Measurements from ENCODE around the gene VWA2.

Gene VWA2

DNA sequence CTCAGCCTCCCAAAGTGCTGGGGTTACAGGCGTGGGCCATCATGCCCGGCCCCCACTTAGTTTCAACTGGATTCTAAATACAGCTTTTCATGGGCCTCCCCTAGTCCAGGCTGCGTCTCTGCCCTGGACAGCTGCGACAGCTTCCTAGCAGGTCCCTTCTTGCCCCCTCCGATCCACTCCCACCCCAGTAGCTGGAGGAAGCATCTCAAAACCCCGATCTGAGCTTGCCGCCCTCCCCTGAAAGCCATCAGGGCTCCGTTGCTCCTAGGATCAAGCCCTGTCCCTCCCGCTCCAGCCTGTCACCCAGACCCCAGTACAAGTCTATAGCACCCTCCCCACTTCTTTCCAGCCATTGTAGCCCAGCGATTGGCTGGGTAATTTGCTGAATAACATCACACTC is 64.5 kb downstream of the VWA2 start:
- H3K36me3 Mint-ChIP-seq = peaks cover 15% of the 10 kb centered on the region
- no peaks in the 10 kb centered on the region for H3K27me3 Mint-ChIP-seq
- H3K4me3 Mint-ChIP-seq = peak overlapping the region; percentile 90
- H3K27ac Mint-ChIP-seq = no peak overlapping the region
- DNase-seq (ENCODE audit: low spot score in 2 of 2) (no peak), ATAC-seq (ENCODE audit: low read depth) (no peak)
- H3K4me1 Mint-ChIP-seq = peaks cover 13% of the 10 kb centered on the region
- no peaks in the 10 kb centered on the region for H3K9me3 Mint-ChIP-seq

DNA sequence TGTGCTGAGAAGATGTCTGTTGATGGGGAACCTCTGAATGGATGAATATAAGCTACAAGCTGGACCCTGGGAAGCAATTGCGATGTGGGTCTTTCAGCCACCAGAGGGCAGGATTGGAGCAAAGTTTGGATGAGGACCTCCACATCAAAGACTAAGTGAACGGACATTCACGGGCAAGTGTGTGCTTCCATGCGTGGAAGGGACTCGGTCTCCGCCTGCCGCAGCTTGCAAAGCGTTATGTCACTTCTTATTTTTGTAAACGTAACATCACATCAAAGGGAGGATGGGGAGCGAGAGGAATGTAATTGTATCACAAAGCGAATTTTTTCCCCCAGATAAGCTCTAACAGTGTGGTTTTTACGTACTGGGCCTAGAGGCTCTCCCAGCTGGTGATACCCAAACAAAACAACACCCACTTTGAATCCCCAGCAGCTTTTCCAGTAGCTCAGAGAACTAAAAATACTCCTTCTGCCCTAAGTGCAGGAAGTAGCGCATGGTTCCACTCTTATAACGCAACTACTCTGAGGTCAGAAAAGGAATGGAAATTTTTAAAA is 65.0 kb downstream of the VWA2 start:
- peak overlapping the region; percentile 58 for H3K27ac Mint-ChIP-seq
- peaks cover 13% of the 10 kb centered on the region for H3K4me1 Mint-ChIP-seq

DNA sequence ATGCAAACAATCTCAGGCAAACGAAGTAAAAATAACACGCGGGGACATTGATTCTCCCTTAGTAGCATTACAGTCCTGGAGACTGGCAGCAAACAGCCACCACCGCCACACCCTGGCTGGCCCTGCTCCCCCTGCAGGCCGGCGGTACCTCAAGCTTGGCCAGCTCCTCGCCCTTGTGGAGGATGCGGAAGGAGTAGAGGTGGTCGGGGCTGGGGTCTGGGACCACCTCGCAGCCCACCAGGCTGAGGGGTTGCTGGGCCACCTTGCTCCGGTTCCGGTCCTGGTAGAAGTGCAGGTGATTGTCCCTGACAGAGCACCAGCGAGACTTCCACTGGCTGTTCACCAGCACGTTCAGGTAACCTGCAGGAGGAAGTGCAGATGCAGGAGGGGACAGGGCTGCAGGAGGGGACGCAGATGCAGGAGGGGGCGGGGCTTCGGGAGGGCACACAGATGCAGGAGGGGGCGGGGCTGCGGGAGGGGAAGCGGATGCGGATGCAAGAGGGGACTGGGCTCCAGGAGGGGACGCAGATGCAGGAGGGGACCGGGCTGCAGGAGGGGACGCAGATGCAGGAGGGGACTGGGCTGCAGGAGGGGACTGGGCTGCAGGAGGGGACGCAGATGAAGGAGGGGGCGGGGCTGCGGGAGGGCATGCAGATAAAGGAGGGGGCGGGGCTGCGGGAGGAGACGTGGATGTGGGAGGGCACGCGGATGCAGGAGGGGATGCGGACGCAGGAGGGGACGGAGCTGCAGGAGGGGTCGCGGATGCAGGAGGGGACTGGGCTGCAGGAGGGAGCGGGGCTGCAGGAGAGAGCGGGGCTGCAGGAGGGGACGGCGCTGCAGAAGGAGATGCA is 65.7 kb downstream of the VWA2 start:
- peaks cover 13% of the 10 kb centered on the region for H3K4me1 Mint-ChIP-seq
- H3K4me3 Mint-ChIP-seq = peak overlapping the region; percentile 90
- DNase-seq (ENCODE audit: low spot score in 2 of 2) = peak; percentile 35 to 58
- H3K36me3 Mint-ChIP-seq = peaks cover 10% of the 10 kb centered on the region
- H3K9me3 Mint-ChIP-seq = no peaks in the 10 kb centered on the region
- H3K27me3 Mint-ChIP-seq = no peaks in the 10 kb centered on the region
- peak overlapping the region; percentile 58 for H3K27ac Mint-ChIP-seq
- ATAC-seq (ENCODE audit: low read depth) = peak; percentile 80

More for the DNA sequence above, 65.0 kb downstream of the VWA2 start:
- Mint-ChIP-seq H3K36me3 (peaks cover 14% of the 10 kb centered on the region), H3K4me3 (peak overlapping the region; percentile 90), H3K9me3 (no peaks in the 10 kb centered on the region), H3K27me3 (no peaks in the 10 kb centered on the region)
- ATAC-seq (ENCODE audit: low read depth) (peak; percentile 66), DNase-seq (ENCODE audit: low spot score in 2 of 2) (peak; percentile 57 to 68)

DNA sequence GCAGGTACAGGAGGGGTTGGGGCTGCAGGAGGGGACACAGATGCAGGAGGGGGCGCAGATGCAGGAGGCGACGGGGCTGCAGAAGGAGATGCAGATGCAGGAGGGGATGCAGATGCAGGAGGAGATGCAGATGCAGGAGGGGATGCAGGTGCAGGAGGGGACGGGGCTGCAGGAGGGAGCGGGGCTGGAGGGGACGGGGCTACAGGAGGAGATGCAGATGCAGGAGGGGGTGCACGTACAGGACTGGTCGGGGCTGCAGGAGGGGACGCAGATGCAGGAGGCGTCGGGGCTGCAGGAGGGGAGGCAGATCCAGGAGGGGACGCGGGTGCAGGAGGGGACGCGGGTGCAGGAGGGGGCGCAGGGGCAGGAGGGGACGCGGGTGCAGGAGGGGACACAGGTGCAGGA is 66.5 kb downstream of the VWA2 start:
- H3K27me3 Mint-ChIP-seq = no peaks in the 10 kb centered on the region
- peak overlapping the region; percentile 90 for H3K4me3 Mint-ChIP-seq
- H3K4me1 Mint-ChIP-seq = peaks cover 13% of the 10 kb centered on the region
- H3K9me3 Mint-ChIP-seq = no peaks in the 10 kb centered on the region
- ATAC-seq (ENCODE audit: low read depth) = no peak
- H3K27ac Mint-ChIP-seq = no peak overlapping the region
- peaks cover 4% of the 10 kb centered on the region for H3K36me3 Mint-ChIP-seq
- no peak for DNase-seq (ENCODE audit: low spot score in 2 of 2)

DNA sequence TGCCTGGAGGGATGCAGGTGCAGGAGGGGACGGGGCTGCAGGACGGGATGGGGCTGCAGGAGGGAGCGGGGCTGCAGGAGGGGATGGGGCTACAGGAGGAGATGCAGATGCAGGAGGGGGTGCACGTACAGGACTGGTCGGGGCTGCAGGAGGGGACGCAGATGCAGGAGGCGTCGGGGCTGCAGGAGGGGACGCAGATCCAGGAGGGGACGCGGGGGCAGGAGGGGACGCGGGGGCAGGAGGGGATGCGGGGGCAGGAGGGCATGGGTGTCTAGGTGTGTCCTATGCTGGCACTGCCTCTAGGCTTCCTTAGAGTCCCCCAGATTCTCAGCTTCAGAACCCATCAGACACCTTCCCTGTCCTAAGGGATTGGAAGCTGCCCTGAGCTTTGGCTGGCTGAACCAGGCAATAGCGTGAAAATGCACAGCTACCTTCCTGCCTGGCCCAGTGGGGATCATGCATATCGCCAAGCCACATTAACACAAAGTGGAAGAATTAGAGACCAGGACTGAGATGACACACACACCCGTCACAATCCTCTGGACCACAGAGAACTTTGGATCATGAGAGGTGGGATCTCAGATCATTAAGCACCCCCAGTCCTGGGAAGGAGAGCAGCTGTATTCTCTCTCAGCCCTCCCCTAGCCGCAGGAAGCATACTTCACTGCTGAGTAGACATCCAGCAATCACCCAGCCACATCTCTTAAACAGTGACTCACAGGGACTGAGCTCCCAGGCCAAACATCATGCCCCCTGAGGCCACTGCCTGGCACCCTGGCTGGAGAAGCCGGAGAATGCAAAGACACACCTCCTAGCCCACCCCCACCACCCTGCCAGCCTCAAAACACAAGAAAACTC is 67.3 kb downstream of the VWA2 start:
- H3K27me3 Mint-ChIP-seq = no peaks in the 10 kb centered on the region
- no peak overlapping the region for H3K4me3 Mint-ChIP-seq
- peaks cover 13% of the 10 kb centered on the region for H3K4me1 Mint-ChIP-seq
- H3K36me3 Mint-ChIP-seq = peaks cover 4% of the 10 kb centered on the region
- DNase-seq (ENCODE audit: low spot score in 2 of 2) (no peak), ATAC-seq (ENCODE audit: low read depth) (no peak)
- no peaks in the 10 kb centered on the region for H3K9me3 Mint-ChIP-seq
- no peak overlapping the region for H3K27ac Mint-ChIP-seq

DNA sequence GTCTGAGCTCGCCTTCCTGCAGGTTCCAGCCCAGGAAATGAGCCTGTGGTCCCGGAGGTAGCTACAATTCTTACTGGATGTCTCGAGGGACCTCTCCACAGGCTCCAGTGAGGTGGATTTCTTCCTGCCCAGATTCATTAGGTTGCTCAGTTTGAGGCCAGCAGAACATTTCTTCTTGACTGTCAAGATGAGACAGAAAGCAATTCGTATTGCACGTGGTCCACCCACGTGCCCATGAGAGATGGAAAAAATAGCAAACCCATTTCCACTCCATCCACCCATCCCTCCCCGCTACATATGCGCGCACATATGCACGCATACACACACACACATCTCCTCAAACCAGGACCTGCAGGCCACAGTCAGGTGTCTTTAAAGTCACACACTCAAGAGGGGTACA is 68.7 kb downstream of the VWA2 start:
- Mint-ChIP-seq H3K27me3 (no peaks in the 10 kb centered on the region), H3K4me1 (peaks cover 13% of the 10 kb centered on the region), H3K27ac (no peak overlapping the region), H3K9me3 (no peaks in the 10 kb centered on the region), H3K36me3 (no peaks in the 10 kb centered on the region), H3K4me3 (no peak overlapping the region)
- ATAC-seq (ENCODE audit: low read depth) (no peak), DNase-seq (ENCODE audit: low spot score in 2 of 2) (no peak)

DNA sequence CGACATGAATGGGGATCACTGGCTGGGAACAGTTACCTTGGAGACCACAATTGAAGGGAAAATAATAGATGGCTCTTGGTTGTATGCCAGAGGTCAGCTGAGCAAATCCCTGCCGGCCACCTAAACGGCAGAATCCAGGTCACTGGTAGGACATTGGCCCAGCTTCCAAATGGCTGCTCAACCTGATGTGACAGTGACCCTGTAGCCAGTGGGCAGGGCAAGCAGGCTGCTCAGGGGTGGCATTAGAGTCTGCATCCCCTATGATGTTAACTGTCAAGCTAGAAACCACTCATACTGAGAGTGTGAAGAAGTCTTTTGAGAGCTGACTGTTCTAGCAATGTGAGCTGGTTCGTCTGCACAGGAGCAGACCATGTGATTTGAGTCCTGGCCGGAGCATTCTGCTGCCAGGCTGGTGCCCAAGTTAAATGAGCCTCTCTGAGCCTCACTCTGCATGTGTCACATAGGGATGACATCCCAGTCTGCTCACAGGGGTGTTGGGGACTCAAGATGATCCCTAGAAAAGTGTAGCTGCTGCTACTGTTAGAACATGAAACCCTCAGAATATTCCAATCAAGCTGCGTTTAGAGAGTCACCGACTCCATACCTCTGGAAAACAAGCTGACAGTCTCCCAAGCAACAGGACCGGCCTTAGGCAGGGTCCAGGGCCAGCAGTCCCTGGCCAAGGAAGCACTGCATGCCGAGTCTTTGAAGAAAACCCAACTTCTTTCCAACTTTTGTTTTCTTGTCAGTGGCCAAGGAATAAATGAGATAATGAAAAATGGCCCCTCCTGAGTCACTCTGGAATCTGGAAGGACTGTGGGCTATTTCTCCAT is 69.7 kb downstream of the VWA2 start:
- H3K4me3 Mint-ChIP-seq = no peak overlapping the region
- no peaks in the 10 kb centered on the region for H3K36me3 Mint-ChIP-seq
- no peak overlapping the region for H3K27ac Mint-ChIP-seq
- no peak for ATAC-seq (ENCODE audit: low read depth)
- DNase-seq (ENCODE audit: low spot score in 2 of 2) = no peak
- H3K27me3 Mint-ChIP-seq = no peaks in the 10 kb centered on the region
- no peaks in the 10 kb centered on the region for H3K9me3 Mint-ChIP-seq
- peaks cover 10% of the 10 kb centered on the region for H3K4me1 Mint-ChIP-seq

DNA sequence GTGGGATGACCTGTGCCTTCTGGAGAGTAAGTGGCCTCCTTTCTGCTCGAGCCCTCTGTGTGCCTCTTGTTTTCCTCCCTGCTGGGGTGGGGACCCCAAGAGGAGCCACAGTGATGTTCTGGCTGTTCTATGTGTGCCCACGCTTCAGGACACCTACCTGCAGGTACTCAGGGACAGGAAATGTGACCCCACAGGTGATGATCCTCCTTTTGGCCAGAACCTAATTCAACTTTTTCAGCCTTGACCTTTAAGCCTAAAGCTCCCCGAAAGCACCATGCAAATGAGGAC is 70.3 kb downstream of the VWA2 start:
- Mint-ChIP-seq H3K27ac (no peak overlapping the region), H3K9me3 (no peaks in the 10 kb centered on the region), H3K27me3 (no peaks in the 10 kb centered on the region), H3K36me3 (no peaks in the 10 kb centered on the region), H3K4me1 (peaks cover 5% of the 10 kb centered on the region), H3K4me3 (no peak overlapping the region)
- ATAC-seq (ENCODE audit: low read depth) (no peak), DNase-seq (ENCODE audit: low spot score in 2 of 2) (no peak)

DNA sequence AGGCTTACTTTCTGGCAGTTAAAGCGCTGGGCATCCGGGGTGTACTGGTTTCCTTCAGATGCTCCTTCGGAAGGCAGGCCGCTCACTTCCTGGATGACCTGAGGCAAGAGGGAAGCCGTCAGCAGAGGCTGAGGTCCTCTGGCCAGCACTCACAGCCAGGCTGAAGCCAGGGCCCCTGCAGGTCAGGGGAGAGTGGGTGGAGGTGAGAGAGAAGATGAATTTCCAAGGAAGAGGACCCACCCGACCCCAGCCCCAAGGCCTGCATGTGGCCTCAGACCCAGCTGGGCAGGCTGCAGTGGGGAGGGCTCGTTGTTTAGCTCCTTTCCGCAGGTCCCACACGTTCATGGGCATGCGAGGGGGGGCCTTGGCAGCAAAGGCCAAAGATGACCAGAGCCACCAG is 71.3 kb downstream of the VWA2 start:
- Mint-ChIP-seq H3K36me3 (no peaks in the 10 kb centered on the region), H3K27me3 (no peaks in the 10 kb centered on the region), H3K4me3 (no peak overlapping the region), H3K27ac (no peak overlapping the region), H3K9me3 (no peaks in the 10 kb centered on the region), H3K4me1 (no peaks in the 10 kb centered on the region)
- DNase-seq (ENCODE audit: low spot score in 2 of 2) = no peak
- no peak for ATAC-seq (ENCODE audit: low read depth)

DNA sequence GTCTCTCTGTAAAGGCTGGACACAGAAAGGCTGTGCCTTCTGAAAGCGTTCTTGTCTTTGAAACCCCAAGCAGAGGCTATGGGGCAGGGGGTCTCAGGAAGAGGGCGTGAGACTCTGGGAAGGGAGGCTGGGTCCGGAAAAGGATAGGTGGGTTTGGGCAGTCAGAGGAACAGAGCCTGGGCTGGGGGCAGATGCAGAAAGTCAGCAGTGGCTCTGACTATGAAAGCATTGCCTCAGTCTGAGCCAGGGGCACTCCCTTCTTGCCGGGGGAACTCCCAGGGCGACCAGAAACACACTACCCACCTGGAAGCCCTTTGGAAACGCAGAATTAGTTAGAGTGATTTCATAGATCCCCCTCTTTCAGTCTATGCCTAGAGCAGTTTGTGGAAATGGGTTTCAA is 72.0 kb downstream of the VWA2 start:
- Mint-ChIP-seq H3K27ac (no peak overlapping the region), H3K4me1 (no peaks in the 10 kb centered on the region), H3K36me3 (no peaks in the 10 kb centered on the region), H3K4me3 (no peak overlapping the region), H3K27me3 (peaks cover 1% of the 10 kb centered on the region), H3K9me3 (no peaks in the 10 kb centered on the region)
- ATAC-seq (ENCODE audit: low read depth) = no peak
- no peak for DNase-seq (ENCODE audit: low spot score in 2 of 2)

DNA sequence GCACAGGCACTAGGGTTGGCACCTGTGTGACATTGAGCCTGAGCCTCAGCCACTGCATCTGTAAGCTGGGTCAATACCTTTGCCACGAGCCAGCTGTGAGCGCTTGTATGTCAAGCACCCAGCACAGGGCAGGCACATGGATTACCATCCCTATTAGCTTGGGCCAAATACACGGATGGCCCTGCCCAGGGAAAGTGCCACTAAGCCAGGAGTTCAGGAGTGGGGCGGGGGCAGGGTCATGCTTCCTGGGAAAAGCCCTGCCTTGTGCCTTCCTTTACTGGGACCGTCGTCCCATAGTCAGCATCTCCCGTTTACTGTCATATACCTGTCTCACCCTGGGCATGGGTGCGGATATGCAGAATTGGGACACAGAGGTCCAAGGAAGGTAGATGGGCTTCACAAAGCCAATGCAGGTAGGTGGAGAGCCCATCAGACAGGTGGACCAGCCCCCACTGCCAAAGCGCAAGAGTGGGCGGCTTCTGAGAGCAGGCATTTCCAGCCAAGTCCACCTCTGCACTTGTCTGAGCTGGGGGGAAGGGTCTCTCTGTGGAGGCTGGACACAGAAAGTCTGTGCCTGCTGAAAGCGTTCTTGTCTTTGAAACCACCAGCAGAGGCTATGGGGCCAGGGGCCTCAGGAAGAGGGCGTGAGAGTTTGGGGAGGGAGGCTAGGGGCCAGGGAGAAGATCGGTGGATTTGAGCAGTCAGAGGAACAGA is 72.6 kb downstream of the VWA2 start:
- peaks cover 6% of the 10 kb centered on the region for H3K27me3 Mint-ChIP-seq
- no peaks in the 10 kb centered on the region for H3K4me1 Mint-ChIP-seq
- ATAC-seq (ENCODE audit: low read depth) (no peak), DNase-seq (ENCODE audit: low spot score in 2 of 2) (no peak)
- H3K36me3 Mint-ChIP-seq = no peaks in the 10 kb centered on the region
- H3K9me3 Mint-ChIP-seq = no peaks in the 10 kb centered on the region
- no peak overlapping the region for H3K4me3 Mint-ChIP-seq
- no peak overlapping the region for H3K27ac Mint-ChIP-seq

DNA sequence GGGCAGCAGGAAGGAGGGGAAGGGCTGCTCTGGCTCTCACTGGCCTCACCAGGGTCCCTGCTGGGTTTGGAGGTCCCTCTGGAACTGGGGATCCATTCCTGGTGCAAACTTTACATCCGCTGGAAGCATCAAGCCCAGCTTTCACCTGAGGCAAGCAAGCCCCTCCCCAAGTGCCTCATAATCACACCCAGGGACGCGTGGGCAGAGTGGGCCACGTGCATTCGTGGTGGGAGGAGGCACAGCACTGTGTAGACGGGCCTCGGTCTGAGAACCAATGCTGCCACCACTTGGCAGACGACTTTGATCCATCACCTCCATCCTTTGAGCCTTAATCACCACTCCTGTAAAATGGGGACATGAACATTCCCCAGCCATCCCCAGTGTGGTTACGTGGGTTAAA is 74.1 kb downstream of the VWA2 start:
- H3K4me3 Mint-ChIP-seq = no peak overlapping the region
- no peaks in the 10 kb centered on the region for H3K4me1 Mint-ChIP-seq
- H3K36me3 Mint-ChIP-seq = no peaks in the 10 kb centered on the region
- DNase-seq (ENCODE audit: low spot score in 2 of 2) (no peak), ATAC-seq (ENCODE audit: low read depth) (no peak)
- no peak overlapping the region for H3K27ac Mint-ChIP-seq
- H3K9me3 Mint-ChIP-seq = no peaks in the 10 kb centered on the region
- H3K27me3 Mint-ChIP-seq = peaks cover 8% of the 10 kb centered on the region

DNA sequence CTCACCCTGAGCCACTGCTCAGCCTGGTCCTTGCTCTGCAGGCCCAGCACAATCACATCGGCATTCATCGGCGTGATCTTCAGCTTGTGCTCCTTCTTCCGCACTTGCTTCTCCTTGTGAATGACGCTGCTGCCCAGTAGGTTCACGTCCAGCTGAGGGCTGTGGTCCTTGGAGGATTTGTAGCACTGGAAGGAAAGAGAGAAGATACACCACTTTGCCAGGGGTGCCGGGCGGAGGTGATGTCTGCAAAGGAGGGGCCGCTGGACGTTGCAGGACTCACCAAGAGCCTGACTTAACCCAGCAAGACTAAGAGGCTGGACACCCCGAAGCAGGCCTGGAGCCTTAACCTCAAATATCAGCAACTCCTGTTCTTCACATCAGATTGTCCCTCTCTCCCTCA is 74.8 kb downstream of the VWA2 start:
- Mint-ChIP-seq H3K9me3 (no peaks in the 10 kb centered on the region), H3K27ac (no peak overlapping the region), H3K36me3 (no peaks in the 10 kb centered on the region), H3K27me3 (peaks cover 9% of the 10 kb centered on the region), H3K4me1 (no peaks in the 10 kb centered on the region), H3K4me3 (no peak overlapping the region)
- ATAC-seq (ENCODE audit: low read depth) (no peak), DNase-seq (ENCODE audit: low spot score in 2 of 2) (no peak)
